Lung (tissue), 12 donors: ENCODE measurements around the gene SPAG4. TPM values are rescaled to one million over a fixed set of nuclear protein-coding genes. Genes with fewer than 3 reads are reported as not detected.

Experiments
- ATAC-seq: fragments of 200-7000 bp; cut with Tn5 transposase; one replicate; pipeline ENCODE4 v1.9.1; 2020; ENCODE audit warnings: moderate number of reproducible peaks; ENCODE audit not compliant: insufficient read depth, low FRiP score
- DNase-seq, 3 donors: peaks; one replicate each; pipeline ENCODE4 v3.0.0-alpha.2; 2013 to 2017
- H3K27ac ChIP-seq, 2 donors: one replicate each; pipeline ENCODE4 v1.5.1; 2013; ENCODE audit warnings: mild to moderate bottlenecking in 2 of 2, moderate library complexity in 2 of 2, control low read depth in 1 of 2, inconsistent platforms in 1 of 2, low read depth in 1 of 2, low read length in 1 of 2
- H3K27me3 ChIP-seq, 3 donors: one replicate each; pipeline ENCODE4 v1.5.1; 2013; ENCODE audit warnings: low read length in 2 of 3; ENCODE audit not compliant: control insufficient read depth in 3 of 3, insufficient read depth in 3 of 3
- H3K36me3 ChIP-seq, 4 donors: one replicate each; pipeline ENCODE4 v1.5.1; 2013; ENCODE audit warnings: low read length in 4 of 4, mild to moderate bottlenecking in 1 of 4, moderate library complexity in 1 of 4; ENCODE audit not compliant: control insufficient read depth in 4 of 4, insufficient read depth in 4 of 4
- H3K4me1 ChIP-seq, 5 donors: one replicate each; pipeline ENCODE4 v1.5.1; 2013; ENCODE audit warnings: low read length in 5 of 5, mild to moderate bottlenecking in 2 of 5, moderate library complexity in 1 of 5; ENCODE audit not compliant: control insufficient read depth in 5 of 5, insufficient read depth in 5 of 5
- H3K4me3 ChIP-seq: one replicate; pipeline ENCODE4 v1.5.1; 2013; ENCODE audit warnings: mild to moderate bottlenecking, control low read depth, moderate library complexity
- H3K9ac ChIP-seq, 2 donors: one replicate each; pipeline ENCODE4 v1.5.1; 2013; ENCODE audit warnings: low read length in 2 of 2, control low read depth in 1 of 2; ENCODE audit not compliant: insufficient read depth in 1 of 2
- H3K9me3 ChIP-seq, 4 donors: one replicate each; pipeline ENCODE4 v1.5.1; 2013; ENCODE audit warnings: low read length in 3 of 4, mild to moderate bottlenecking in 1 of 4, moderate library complexity in 1 of 4; ENCODE audit not compliant: control insufficient read depth in 4 of 4, insufficient read depth in 3 of 4
- CTCF ChIP-seq: IDR thresholded peaks from 2 replicates; pipeline ENCODE4 v1.5.1; 2012; ENCODE audit warnings: mild to moderate bottlenecking; ENCODE audit errors: control extremely low read depth, extremely low read depth
- WGBS, 2 donors: extraction: QIAGEN DNeasy Blood & Tissue Kit; methylation state at CpG; one replicate each; pipeline ENCODE4 v1.1.7; 2013; 5-methylcytosine and 5-hydroxymethylcytosine counted together
- polyA plus RNA-seq, 2 donors: library from polyadenylated mRNA; stranded (reverse); fragments of 200-250 nt; gene quantifications; one replicate each; pipeline ENCODE4 v1.2.1, GENCODE V29; 2013
- total RNA-seq, 2 donors: library from RNA; depleted of rRNA in 1 of 2; stranded (reverse); fragments of >200 nt in 1 of 2; gene quantifications; one replicate each; pipeline ENCODE4 v1.2.1, GENCODE V29; 2014 to 2021
- donor health status: control.
- donor health status: control.
- donor health status: Bipolar disorder and iron deficiency.
- donor health status: healthy.
- donor health status: DM: yes; HTN: yes; CAD: no.

The SPAG4 gene
- total and polyA plus RNA-seq, 4 donors = 1.9 to 5.7 (median 3.7) TPM

GRCh38 chr20:35572838-35573237 is 42.8 kb upstream of the SPAG4 start:
- DNase-seq (no peak), ATAC-seq (no peak)
- Histone ChIP-seq H3K27me3 (no peaks in the 10 kb centered on the region), H3K9ac (no peak overlapping the region), H3K4me1 (peaks cover 0 to 6% (median 0%) of the 10 kb centered on the region in 5 donors), H3K27ac (no peak overlapping the region), H3K9me3 (peaks cover 0 to 4% (median 0%) of the 10 kb centered on the region in 4 donors), H3K36me3 (no peaks in the 10 kb centered on the region), H3K4me3 (no peak overlapping the region)
- 96 to 97% methylated on average over 4 of the region's 4 CpGs for WGBS, 2 donors
- no peak for TF ChIP-seq CTCF

- ATAC-seq (no peak), DNase-seq (peak; percentile 59 to 77 (median 59))
- TF ChIP-seq CTCF = no peak
- H3K9ac ChIP-seq = no peak overlapping the region
- peaks cover 0 to 4% (median 0%) of the 10 kb centered on the region in 4 donors for H3K9me3 ChIP-seq
- no peak overlapping the region for H3K27ac ChIP-seq
- no peaks in the 10 kb centered on the region for H3K36me3 ChIP-seq
- H3K4me1 ChIP-seq = peaks cover 0 to 6% (median 0%) of the 10 kb centered on the region in 5 donors
- no peaks in the 10 kb centered on the region for H3K27me3 ChIP-seq
- no peak overlapping the region for H3K4me3 ChIP-seq
- 64 to 81% methylated on average over 4 of the region's 4 CpGs for WGBS, 2 donors
These were observed 39.7 kb upstream of the SPAG4 start for GRCh38 chr20:35575958-35576357.

GRCh38 chr20:35576816-35577215 is 38.8 kb upstream of the SPAG4 start:
- peaks cover 0 to 6% (median 0%) of the 10 kb centered on the region in 5 donors for H3K4me1 ChIP-seq
- H3K36me3 ChIP-seq = no peaks in the 10 kb centered on the region
- no peak for TF ChIP-seq CTCF
- ATAC-seq (no peak), DNase-seq (no peak)
- no peak overlapping the region for H3K9ac ChIP-seq
- H3K27ac ChIP-seq = no peak overlapping the region
- H3K9me3 ChIP-seq = peaks cover 0 to 5% (median 0%) of the 10 kb centered on the region in 4 donors
- WGBS, 2 donors = 69 to 79% methylated on average over 3 of the region's 3 CpGs
- H3K27me3 ChIP-seq = no peaks in the 10 kb centered on the region
- no peak overlapping the region for H3K4me3 ChIP-seq

- no peak for TF ChIP-seq CTCF
- Histone ChIP-seq H3K36me3 (no peaks in the 10 kb centered on the region), H3K27ac (no peak overlapping the region), H3K9ac (no peak overlapping the region), H3K27me3 (no peaks in the 10 kb centered on the region), H3K9me3 (peaks cover 0 to 8% (median 0%) of the 10 kb centered on the region in 4 donors), H3K4me3 (no peak overlapping the region), H3K4me1 (peaks cover 0 to 6% (median 0%) of the 10 kb centered on the region in 5 donors)
- WGBS, 2 donors = 87 to 88% methylated on average over 8 of the region's 8 CpGs
- ATAC-seq (no peak), DNase-seq (no peak)
These were observed 37.2 kb upstream of the SPAG4 start for GRCh38 chr20:35578469-35578868.
